ENCODE measurements around the gene NDUFS8.
"Not testable (repeated sequence)": the region's sequence is repeated elsewhere in the genome, so short reads cannot be mapped to it uniquely, and the experiment has no call there.

Gene NDUFS8

DNA sequence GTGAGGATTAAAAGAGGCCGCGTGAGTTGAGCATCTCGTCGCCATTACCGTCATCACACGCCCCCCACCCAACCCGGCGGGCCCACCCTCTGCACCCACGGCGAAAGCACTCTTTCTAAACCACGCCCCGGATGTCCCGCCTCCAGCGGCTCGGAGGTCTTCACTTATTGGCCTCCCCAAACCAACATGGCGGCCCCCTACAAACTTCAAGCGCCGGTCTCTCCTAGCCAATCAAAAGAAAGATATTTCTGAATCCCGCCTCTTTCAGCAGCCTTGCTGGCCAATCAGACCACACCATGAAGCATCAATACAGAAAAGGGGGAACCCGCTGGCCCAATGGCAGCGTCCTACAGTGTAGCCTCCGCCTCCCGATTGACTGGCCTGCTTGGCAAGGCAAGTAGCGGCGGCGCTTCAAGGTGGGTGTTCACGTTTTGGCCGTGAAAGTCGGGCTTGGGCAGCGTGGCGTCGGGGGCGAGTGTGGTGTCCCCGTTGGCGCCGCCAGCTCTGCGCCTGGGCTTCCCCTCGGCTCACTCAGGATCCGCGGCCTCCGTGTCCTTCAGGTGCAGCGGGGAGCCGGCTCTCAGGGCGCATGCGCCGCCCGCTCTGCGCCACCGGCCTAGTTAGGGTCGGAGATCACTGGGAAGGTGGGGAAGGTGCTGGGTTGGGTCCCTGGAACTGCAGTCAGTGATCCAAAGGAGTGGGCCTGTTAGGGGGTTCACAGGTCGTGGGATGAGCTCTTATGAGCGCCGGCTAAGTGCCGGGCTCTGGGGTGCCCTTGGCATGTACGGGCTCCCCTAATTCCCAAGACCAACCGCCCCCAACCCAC lies at the start of gene NDUFS8:
Gene NDUFS8 (plus strand): TSS at position 364 of the 826 bp plus-strand sequence. CDS start 1,471 bp downstream, outside the sequence.
- DNase-seq = peak; percentile 100

DNA sequence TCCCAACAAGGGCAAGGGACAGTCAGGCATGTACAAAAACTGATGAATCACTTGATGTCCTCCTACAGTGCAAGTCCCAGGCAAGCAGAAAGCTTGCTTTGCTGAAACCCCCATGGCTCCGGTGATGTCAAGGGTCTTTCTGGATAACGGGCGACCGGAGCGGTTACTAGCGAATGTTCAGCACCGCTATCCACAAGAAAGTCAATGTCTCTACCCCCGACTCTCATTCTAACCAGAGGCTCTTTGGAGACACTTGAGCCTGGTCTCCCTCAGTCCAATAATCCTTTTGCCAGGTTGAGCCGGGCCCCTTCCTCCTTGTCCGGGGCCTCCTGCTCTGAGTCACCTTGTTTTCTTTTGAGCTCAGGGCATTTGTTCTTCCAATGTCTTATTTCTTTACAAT lies 49.3 kb upstream of the NDUFS8 start:
- DNase-seq = not testable (repeated sequence)

GRCh38 chr11:67982255-67982857 lies 48.1 kb upstream of the NDUFS8 start:
- not testable (repeated sequence) for DNase-seq

DNA sequence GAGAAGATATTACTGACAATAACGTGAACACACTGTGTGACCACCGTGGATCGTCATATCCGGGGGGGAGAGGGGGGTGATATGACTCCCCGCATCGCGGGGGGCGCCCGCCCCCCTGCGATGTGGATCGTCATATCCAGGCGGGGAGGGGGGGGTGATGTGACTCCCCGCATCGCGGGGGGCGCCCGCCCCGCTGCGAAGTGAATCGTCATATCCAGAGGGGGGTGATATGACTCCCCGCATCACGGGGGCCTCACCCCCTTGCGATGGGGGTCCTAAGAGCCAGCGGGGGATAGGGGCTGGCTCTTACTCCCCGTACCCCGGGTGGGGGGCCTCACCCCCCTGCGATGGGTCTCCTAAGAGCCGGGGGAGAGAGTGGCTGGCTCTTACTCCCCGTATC lies 46.5 kb upstream of the NDUFS8 start:
- DNase-seq = no peak

DNA sequence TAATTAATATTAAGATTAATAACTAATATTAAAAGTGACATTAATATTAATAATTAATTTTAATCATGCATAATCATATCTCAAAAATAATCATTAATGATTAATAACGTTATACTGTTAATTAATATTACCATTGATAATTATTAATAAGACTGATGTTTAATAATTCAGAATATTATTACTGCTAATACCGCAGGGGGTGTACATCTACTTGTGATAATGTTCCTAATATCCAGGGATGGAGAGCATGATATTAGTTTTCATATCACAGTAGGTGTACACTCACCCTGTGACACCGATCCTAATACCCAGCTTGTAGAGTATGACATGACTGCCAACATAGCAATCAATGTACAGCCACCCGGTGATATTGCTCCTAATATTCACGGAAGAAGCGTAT lies 45.2 kb upstream of the NDUFS8 start:
- not testable (repeated sequence) for DNase-seq

- not testable (repeated sequence) for DNase-seq
These were observed 39.7 kb upstream of the NDUFS8 start for GRCh38 chr11:67990546-67991346.

DNA sequence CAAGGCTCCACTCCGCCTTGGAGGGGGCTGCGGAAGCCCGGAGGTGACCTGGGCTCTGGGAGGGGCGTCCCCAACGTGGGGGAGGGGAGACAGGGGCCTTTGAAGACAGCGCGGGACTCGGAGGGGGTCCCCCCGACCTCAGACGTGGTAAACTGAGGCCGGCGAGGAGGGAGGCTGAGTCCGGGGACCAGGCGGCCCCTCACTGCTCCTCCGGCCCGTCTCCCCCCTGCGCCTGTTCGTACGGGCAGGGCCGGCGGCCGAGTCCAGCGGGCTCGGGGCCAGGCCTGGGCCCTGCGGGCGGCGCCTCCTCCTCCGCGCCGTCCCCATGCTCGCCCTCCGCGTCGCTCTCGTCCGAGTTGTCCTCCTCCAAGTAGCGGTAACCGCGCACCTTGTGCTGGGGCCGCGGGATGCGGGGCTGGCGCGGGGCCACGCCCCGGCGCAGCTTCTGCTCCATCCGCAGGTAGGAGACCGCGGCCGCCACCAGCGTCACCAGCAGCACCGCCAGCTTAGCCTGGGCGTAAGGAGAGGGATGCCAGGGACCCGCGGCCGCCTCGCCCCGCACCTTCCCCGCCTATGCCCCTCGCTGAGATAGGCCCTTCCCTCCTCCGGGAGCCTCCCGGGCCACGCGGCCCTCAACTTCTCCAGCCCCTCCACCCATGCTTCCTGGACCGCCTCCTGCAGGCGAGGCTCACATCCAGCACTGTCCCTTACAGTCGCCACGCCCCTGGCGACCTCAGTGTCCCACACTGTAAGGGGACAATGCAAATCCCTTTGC lies 38.9 kb upstream of the NDUFS8 start:
- DNase-seq = not testable (repeated sequence)

- DNase-seq = peak; percentile 19
These were observed 36.7 kb upstream of the NDUFS8 start for GRCh38 chr11:67993821-67994220.

GRCh38 chr11:67994387-67994786 lies 36.1 kb upstream of the NDUFS8 start:
- not testable (repeated sequence) for DNase-seq

DNA sequence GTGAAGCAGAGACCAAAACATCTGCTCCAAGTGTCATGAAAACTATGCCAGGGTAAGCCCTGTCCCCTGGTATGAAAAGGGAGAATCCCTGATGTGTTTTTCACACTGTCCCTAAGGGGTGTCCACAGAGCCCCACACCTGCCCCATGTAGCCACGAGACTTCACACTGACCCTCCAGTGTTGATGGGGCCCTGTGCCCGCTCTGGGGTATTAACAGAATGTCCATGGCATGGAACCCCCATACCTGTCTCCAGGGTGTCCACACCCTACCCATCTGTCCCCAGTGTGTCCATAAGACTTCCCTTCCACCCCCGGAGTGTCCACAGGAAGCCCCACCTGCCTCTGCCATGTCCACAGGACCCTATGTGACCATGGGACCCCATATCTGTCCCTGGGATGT lies 35.4 kb upstream of the NDUFS8 start:
- not testable (repeated sequence) for DNase-seq

- DNase-seq = not testable (repeated sequence)
These were observed 34.9 kb upstream of the NDUFS8 start for GRCh38 chr11:67995579-67995978.

DNA sequence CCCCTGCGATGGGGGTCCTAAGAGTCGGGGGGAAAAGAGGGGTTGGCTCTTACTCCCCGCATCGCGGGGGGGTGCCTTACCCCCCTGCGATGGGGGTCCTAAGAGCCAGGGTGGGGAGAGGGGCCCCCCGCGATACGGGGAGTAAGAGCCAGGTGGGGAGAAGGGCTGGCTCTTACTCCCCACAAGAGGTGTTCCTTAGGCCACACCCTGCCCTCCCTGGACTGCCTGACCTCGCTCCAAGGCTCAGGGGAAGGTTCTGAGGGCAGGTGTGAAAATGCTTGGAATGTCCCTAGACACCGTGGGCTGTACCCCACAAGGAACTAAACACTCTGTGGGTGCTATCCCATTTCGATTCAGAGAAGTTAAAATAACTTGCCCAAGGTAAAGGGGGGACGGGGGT lies 34.4 kb upstream of the NDUFS8 start:
- DNase-seq = no peak

DNA sequence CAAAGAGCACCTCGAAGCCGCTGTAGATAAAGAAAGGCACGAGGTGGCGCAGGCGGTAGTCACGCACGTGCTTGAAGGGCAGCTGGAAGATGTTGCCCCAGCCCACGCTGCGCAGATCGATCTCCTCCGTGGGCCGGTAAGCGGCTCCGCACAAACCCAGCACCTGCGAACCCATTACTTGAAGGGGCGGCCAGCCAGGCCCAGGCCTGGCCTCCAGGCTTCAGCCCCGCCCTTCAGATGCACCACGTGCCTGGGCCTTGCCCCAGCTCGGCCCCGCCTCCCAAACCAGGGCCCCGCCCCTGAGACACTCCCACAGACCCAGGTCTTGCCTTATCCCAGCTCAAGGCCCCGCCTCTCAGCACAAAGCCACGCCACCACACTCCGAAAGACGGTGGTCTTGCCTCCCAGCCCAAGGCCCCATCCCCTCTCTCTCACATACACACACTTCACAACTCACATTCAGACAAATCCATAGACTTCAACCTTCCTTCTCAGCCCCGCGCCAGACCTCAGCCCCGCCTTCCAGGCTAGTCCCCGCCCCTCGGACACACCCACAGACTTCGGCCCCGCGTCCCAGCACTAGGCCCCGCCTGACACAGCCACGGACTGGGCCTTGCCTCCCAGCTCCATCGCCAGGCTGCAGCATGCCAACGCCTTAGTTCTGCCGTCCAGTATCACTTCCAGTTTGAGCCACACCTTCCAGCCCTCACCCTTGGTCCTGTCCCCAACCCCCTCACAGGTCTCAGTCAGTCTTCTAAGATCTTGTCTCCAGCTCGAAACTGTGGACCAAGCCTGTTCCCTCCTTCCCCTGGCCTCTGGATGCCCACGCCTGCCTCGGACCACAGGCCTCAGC lies 33.6 kb upstream of the NDUFS8 start:
- DNase-seq = no peak

- no peak for DNase-seq
These were observed 33.0 kb upstream of the NDUFS8 start for GRCh38 chr11:67997475-67997921.

DNA sequence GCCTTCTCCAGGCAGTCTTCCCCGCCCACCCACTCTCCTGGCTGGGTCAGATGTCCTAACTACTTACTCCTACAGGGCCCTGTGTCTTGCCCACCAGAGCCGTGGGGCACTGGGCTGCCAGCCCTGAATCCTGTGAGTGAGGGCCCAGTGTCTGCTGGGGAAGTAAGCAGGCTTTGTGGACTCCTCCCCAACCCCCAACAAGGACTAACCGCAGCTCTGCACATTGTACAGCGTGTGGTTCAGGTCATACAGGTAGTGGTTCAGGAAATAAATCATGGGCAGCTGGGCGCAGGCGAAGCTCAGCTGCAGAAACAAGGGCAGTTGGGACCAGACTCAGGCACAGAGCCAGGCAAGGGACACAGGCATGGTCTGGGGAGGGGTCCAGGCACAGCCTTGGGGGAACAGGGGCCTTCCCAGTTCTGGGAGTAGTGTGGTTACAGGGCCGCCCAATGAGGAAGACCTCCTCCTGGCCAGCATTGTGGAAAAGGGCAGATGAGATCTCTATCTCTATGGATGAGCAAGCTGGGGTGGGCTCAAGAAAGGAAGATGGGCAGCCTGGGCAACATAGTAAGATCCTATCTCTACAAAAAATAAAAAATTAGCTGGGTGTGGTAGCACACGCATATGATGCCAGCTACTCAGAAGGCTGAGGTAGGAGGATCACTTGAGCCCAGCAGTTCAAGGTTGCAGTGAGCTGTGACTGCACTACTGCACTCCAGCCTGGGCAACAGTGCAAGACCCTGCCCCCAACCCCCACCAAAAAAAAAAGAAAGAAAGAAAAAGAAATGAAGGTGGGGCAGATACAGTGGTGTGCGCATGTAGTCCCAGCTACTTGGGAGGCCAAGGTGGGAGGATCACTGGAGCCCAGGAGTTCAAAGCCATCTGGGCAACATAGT lies 32.1 kb upstream of the NDUFS8 start:
- DNase-seq = no peak

DNA sequence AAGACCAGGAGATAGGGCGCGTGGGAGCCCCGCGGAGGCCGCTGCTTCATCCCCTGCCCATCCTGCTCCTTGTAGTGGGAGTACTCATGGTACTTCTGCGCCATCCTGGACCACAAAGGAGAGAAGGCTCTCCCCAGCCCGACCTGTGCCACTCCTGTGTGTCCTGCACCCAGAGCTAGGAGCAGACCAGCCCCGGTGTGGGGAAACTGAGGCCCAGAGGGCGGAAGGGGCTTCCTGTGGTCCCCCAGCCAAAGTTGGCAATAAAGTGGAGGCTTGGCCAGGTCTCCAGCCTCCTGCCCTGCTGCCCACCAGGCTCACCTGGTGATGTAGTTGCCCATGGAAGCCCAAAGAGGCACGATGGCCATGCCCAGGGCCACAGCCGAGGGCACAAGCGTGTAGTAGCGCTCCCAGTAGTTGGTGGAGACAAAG lies 31.3 kb upstream of the NDUFS8 start:
- DNase-seq = no peak

GRCh38 chr11:67999704-68000103 lies 30.8 kb upstream of the NDUFS8 start:
- DNase-seq = no peak

DNA sequence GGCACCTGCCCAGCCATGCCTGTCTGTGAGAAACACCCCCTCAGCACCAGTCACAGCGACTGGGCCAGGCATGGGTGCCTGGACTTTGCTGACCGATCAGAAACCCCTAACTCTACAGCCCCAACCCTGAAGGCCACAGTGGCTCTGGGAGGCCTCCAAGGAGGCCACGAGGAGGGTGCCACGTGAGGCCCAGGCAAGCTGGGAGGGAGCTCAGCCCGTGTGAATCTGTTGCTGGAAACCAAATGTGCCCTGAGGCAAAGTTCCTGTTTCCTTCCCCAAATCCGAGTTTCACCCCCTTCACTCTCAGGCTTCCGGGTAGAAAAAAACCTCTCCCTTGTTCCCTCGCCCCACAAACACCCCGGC lies 27.9 kb upstream of the NDUFS8 start:
- no peak for DNase-seq

DNA sequence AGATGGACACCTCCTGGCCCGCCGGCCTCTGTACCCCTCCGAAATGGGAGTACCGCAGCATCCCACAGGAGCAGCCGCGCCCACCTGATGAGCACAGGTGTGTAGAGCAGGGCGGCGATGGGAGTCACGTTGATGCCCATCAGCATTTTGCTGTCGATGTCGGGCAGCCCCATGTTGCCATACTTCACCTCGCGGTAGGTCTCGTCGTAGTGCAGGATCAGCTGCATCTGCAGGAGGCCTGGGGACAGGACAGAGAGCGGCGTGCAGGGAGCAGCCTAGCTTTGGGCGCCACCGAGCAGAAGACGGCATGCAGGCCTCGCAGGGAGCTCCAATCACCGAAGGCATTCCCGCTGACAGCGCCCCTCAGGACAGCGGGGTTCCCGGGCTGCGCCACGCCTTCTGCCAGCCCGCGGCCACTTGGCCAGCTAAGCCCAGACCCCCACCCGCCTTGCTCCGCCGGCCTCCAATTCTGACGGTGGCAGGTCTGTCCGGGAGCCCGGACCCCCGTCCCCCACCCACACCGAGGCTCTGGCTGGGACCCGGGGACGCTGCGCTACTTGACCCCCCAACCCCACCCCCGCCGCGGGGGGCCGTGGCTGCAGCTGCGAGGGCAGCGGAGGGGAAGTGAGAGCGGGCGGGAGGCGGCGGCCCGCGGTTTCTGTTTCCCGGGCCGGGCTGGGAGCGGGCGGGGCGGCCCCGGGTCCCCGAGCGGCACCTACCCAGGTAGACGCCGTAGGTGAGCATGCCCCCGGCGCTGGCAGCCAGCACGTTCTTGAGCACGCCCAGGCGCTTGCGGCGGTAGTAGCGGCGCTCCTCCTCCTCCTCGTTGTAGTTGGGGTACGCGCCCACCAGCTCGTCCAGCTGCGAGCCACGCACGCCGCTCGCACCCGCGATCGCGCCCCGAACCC lies 27.3 kb upstream of the NDUFS8 start:
- no peak for DNase-seq
